ENCODE results near the gene CHST11.

DNA sequence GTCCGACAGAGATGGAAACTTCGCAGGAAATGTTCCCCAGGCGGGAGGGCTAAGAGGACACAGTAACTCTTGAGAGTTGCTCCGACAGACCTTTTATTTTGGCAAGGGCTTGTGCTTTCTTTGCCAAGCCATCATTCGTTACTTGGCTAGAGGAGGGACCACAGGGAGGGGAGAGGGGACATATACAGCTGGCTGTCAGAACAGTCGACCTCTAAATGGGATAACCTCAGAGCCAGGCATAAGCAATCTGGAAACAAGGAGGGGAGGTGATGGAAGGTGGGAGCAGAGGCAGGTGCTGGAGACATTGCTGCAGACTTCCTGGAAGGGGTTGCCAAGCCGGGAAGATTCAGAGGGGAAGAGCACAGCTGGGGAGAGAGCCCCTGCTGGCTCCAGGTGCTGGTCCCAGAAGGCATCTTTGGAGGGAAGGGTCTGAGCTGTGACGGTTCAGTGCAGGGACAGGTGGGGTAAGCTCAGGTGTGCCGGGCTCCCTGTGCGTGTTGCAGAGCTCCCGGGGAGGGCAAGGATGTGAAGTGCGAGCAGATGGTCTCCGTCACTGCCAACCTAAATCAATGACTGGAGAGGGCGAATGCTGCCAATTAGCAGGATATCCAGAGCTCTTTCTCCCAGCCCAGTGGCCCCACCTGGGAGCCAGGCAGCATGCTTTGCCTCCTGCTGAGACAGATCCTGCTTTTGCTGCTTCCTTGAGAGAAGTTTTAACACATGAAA is 50.1 kb downstream of the CHST11 start:
- no peak for TF ChIP-seq EZH2 (IDR thresholded peaks at IDR 0.05)
- TF ChIP-seq, protein P1, sequence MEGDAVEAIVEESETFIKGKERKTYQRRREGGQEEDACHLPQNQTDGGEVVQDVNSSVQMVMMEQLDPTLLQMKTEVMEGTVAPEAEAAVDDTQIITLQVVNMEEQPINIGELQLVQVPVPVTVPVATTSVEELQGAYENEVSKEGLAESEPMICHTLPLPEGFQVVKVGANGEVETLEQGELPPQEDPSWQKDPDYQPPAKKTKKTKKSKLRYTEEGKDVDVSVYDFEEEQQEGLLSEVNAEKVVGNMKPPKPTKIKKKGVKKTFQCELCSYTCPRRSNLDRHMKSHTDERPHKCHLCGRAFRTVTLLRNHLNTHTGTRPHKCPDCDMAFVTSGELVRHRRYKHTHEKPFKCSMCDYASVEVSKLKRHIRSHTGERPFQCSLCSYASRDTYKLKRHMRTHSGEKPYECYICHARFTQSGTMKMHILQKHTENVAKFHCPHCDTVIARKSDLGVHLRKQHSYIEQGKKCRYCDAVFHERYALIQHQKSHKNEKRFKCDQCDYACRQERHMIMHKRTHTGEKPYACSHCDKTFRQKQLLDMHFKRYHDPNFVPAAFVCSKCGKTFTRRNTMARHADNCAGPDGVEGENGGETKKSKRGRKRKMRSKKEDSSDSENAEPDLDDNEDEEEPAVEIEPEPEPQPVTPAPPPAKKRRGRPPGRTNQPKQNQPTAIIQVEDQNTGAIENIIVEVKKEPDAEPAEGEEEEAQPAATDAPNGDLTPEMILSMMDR (IDR thresholded peaks at IDR 0.05): no peak
- no peak for TF ChIP-seq EZH2phosphoT487 (IDR thresholded peaks at IDR 0.05)

All from neural progenitor cell (in vitro differentiated cells).